MCF 10A (cell line): Measurements from ENCODE around the gene AFTPH. TPM values are rescaled to one million over a fixed set of nuclear protein-coding genes. Genes with fewer than 3 reads are reported as not detected.

Experiments used
- BruUV-seq: library from RNA; stranded (reverse); fragments of 400-500 nt; replicated peaks from 2 replicates; lab custom pipeline; 2021; lab: Mats Ljungman, UMichigan
- CTCF ChIA-PET: fragments of 300-600 bp; sonication (Branson Sonifier 250); formaldehyde crosslinking; extraction: SDS; loops from one replicate; lab custom pipeline; 2021; ENCODE audit warnings: antibody characterized with exemption, inconsistent platforms; lab: Yijun Ruan, JAX
- POLR2A ChIA-PET: fragments of 300-600, 350-650 bp; sonication (Branson Sonifier 250); formaldehyde crosslinking; extraction: SDS; loops from one replicate; lab custom pipeline; 2020; ENCODE audit warnings: antibody characterized with exemption, inconsistent platforms; lab: Yijun Ruan, JAX
- DNase-seq: peaks from one replicate; pipeline ENCODE4 v3.0.0-alpha.2; 2018; ENCODE audit not compliant: unreplicated experiment
- H3K27ac Mint-ChIP-seq: one replicate; pipeline ENCODE4 v1.8.0; 2022; ENCODE audit warnings: mild to moderate bottlenecking, low read depth, mixed read lengths; ENCODE audit not compliant: unreplicated experiment
- H3K27me3 Mint-ChIP-seq: one replicate; pipeline ENCODE4 v1.8.0; 2022; ENCODE audit warnings: mixed read lengths; ENCODE audit not compliant: insufficient read depth, unreplicated experiment
- H3K36me3 Mint-ChIP-seq: one replicate; pipeline ENCODE4 v1.8.0; 2022; ENCODE audit warnings: mild to moderate bottlenecking, moderate library complexity, mixed read lengths; ENCODE audit not compliant: insufficient read depth, unreplicated experiment
- H3K4me1 Mint-ChIP-seq: one replicate; pipeline ENCODE4 v1.8.0; 2022; ENCODE audit warnings: mixed read lengths; ENCODE audit not compliant: insufficient read depth, unreplicated experiment
- H3K4me3 Mint-ChIP-seq: one replicate; pipeline ENCODE4 v1.8.0; 2022; ENCODE audit warnings: mild to moderate bottlenecking, moderate library complexity, mixed read lengths; ENCODE audit not compliant: unreplicated experiment
- H3K9me3 Mint-ChIP-seq: one replicate; pipeline ENCODE4 v1.8.0; 2022; ENCODE audit warnings: mixed read lengths; ENCODE audit not compliant: unreplicated experiment
- CTCF ChIP-seq: fragments of 200-600 bp; IDR thresholded peaks from one replicate; pipeline ENCODE4 v1.8.0; 2022; ENCODE audit warnings: antibody characterized with exemption, mild to moderate bottlenecking; ENCODE audit not compliant: unreplicated experiment
- intact Hi-C: fragments of 100-400 bp; cut with micrococcal nuclease; formaldehyde crosslinking; loops from 2 replicates; pipeline ENCODE4 v1.14.1; 2022
- total RNA-seq: library from RNA; stranded (reverse); gene quantifications from 2 replicates; pipeline ENCODE4 v1.2.3, GENCODE V29; 2022

Gene AFTPH
- total RNA-seq, 1 experiment from 2014 or later, result 24.7 TPM

DNA sequence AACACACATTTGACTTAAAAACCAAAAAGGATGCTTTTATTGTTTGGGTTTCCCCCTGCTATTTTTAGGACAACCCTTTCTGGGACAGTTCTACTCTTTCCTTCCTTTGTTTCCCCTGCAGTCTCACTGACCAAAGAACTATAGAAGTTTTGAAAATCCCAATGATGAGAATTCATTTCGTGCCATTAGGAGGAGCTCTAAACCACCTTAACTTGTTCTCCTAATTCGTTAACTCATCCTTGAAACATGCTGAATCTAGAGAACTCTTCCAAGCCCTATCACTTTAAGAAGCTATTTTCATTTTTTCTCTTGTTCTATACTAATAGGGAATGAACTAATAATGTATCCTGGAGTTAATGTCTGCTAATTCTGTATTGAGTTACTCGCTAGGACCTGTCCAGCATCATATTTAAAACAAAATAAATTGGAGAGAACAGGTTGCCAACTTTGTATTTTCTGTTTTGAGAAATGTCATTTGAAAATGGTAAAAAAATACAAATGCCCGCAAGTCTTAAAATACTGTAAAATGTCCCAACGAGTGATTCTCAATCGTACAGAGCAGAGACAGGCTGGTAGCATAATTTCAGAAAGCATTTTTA, 62.9 kb downstream of the AFTPH start:
- H3K27me3 Mint-ChIP-seq, result no peaks in the 10 kb centered on the region
- intact Hi-C loops, result loop anchor here (1.0 to 2.0 kb wide), 5 partner anchors 56 to 302 kb away; no protein-coding TSS in a partner anchor
- CTCF ChIA-PET, result interaction anchor here (0.6 to 3.7 kb wide), 34 partner anchors 9 to 461 kb away, joined by 3 to 30 read pairs (median 3); partner anchors contain the start of gene SERTAD2
- POLR2A ChIA-PET, result interaction anchor here (0.6 to 2.3 kb wide), 17 partner anchors 9 to 459 kb away, joined by 3 to 21 read pairs (median 5); partner anchors contain the start of gene SERTAD2
- TF ChIP-seq CTCF, result peak; percentile 67
- no peaks in the 10 kb centered on the region for H3K9me3 Mint-ChIP-seq
- no TSS peak for BruUV-seq
- peak; percentile 59 for DNase-seq
- H3K36me3 Mint-ChIP-seq, result peaks cover 45% of the 10 kb centered on the region
- H3K4me3 Mint-ChIP-seq, result no peak overlapping the region
- no peaks in the 10 kb centered on the region for H3K4me1 Mint-ChIP-seq
- H3K27ac Mint-ChIP-seq, result peak overlapping the region; percentile 57

- CTCF ChIA-PET, result interaction anchor here (0.6 to 3.7 kb wide), 31 partner anchors 8 to 460 kb away, joined by 3 to 30 read pairs (median 4); partner anchors contain the start of gene SERTAD2
- intact Hi-C loops, result loop anchor here (1.0 to 2.0 kb wide), 5 partner anchors 56 to 302 kb away; no protein-coding TSS in a partner anchor
- TF ChIP-seq CTCF, result no peak
- H3K36me3 Mint-ChIP-seq, result peaks cover 46% of the 10 kb centered on the region
- no peaks in the 10 kb centered on the region for H3K9me3 Mint-ChIP-seq
- H3K4me3 Mint-ChIP-seq, result no peak overlapping the region
- no peaks in the 10 kb centered on the region for H3K4me1 Mint-ChIP-seq
- no peak overlapping the region for H3K27ac Mint-ChIP-seq
- no TSS peak for BruUV-seq
- POLR2A ChIA-PET, result interaction anchor here (0.6 to 2.3 kb wide), 15 partner anchors 8 to 459 kb away, joined by 3 to 21 read pairs (median 5); partner anchors contain the start of gene SERTAD2
- DNase-seq, result no peak
- H3K27me3 Mint-ChIP-seq, result no peaks in the 10 kb centered on the region
Observed at GRCh38 chr2:64587561-64587960, 63.4 kb downstream of the AFTPH start.

DNA sequence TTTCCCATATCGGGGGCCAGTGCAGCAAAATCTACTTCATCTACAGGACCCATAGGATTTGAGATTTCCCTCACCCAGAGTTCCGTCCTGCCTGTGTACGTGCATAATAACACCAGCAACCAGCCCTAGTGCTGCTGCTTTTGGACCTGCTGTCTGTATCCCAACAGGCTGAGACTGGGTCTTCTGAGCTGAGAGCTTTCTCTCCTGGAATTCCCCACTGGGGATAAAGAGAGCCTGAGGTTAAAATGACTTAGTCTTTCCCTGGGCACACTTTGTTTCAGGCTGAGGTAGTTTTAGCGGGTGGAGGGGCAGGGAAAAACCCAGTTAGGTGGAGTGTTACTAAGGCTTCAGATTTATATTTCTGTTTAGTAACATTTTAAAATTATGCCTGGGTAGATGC, 67.1 kb downstream of the AFTPH start:
- intact Hi-C loops, result no loop called here
- TF ChIP-seq CTCF, result no peak
- Mint-ChIP-seq H3K27ac (no peak overlapping the region), H3K27me3 (no peaks in the 10 kb centered on the region), H3K4me1 (peaks cover 26% of the 10 kb centered on the region), H3K9me3 (no peaks in the 10 kb centered on the region), H3K36me3 (peaks cover 39% of the 10 kb centered on the region), H3K4me3 (no peak overlapping the region)
- ChIA-PET POLR2A (interaction anchor here (1.5 to 2.6 kb wide), 2 partner anchors 63 to 67 kb away, joined by 5 to 8 read pairs; partner anchors contain the start of genes AFTPH and SERTAD2), CTCF (interaction anchor here (0.6 to 1.8 kb wide), 6 partner anchors 9 to 282 kb away, joined by 3 to 5 read pairs (median 4); no protein-coding TSS in a partner anchor)
- no peak for DNase-seq
- BruUV-seq, result no TSS peak

- H3K9me3 Mint-ChIP-seq, result no peaks in the 10 kb centered on the region
- CTCF ChIA-PET, result interaction anchor here (1.6 kb wide), 1 partner anchor 274 kb away, joined by 3 read pairs; no protein-coding TSS in a partner anchor
- intact Hi-C loops, result no loop called here
Observed at GRCh38 chr2:64593035-64593655, 69.0 kb downstream of the AFTPH start.

More at GRCh38 chr2:64593035-64593655, 69.0 kb downstream of the AFTPH start:
- Mint-ChIP-seq H3K36me3 (peaks cover 28% of the 10 kb centered on the region), H3K27me3 (no peaks in the 10 kb centered on the region), H3K27ac (no peak overlapping the region), H3K4me1 (peaks cover 36% of the 10 kb centered on the region), H3K4me3 (no peak overlapping the region)
- TF ChIP-seq CTCF, result no peak
- no TSS peak for BruUV-seq
- POLR2A ChIA-PET, result interaction anchor here (0.9 to 3.5 kb wide), 9 partner anchors 12 to 270 kb away, joined by 3 to 19 read pairs (median 4); partner anchors contain the start of gene SERTAD2
- no peak for DNase-seq
